ENCODE data around the gene RASA1. TPM values are rescaled to one million over a fixed set of nuclear protein-coding genes. Genes with fewer than 3 reads are reported as not detected.

The RASA1 gene
- total RNA-seq, 1 donor = 43.8 TPM

DNA sequence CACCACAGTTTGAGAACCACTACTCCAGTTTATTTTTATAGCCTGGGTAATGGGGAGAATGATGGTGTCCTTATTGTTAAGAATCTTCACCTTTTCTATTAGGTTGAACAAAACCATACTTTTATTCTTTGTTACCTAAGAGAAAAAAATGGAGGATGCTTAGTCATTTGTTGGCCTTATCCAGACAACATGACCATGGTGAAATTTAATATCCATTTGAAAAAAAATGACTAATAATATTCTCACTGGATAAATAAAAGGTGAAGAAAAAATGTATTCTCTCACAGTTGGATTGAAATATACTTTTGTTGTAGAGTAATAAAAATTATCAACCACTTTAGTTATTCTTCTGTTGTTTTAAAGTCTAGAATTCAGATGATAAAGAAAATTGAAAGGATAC, 150.8 kb downstream of the RASA1 start:
- Histone ChIP-seq H3K27me3 (ENCODE audit: insufficient read depth, low read length) (no peaks in the 10 kb centered on the region), H3K9me3 (ENCODE audit: low read depth, low read length) (no peaks in the 10 kb centered on the region), H4K20me1 (ENCODE audit: insufficient read depth, low read length) (no peaks in the 10 kb centered on the region), H3K27ac (ENCODE audit: low read depth, low read length) (no peak overlapping the region), H3K4me3 (ENCODE audit: insufficient read depth, low read length) (no peak overlapping the region), H2AFZ (ENCODE audit: low read length) (no peak overlapping the region), H3K4me2 (ENCODE audit: insufficient read depth, low read length) (no peak overlapping the region), H3K79me2 (ENCODE audit: insufficient read depth, low read length) (no peaks in the 10 kb centered on the region), H3K4me1 (ENCODE audit: insufficient read depth, low read length) (peaks cover 4% of the 10 kb centered on the region), H3K36me3 (ENCODE audit: insufficient read depth, low read length) (no peaks in the 10 kb centered on the region)
- no peak for DNase-seq (ENCODE audit: insufficient read length, low spot score, missing footprints)
- TF ChIP-seq, protein P1, sequence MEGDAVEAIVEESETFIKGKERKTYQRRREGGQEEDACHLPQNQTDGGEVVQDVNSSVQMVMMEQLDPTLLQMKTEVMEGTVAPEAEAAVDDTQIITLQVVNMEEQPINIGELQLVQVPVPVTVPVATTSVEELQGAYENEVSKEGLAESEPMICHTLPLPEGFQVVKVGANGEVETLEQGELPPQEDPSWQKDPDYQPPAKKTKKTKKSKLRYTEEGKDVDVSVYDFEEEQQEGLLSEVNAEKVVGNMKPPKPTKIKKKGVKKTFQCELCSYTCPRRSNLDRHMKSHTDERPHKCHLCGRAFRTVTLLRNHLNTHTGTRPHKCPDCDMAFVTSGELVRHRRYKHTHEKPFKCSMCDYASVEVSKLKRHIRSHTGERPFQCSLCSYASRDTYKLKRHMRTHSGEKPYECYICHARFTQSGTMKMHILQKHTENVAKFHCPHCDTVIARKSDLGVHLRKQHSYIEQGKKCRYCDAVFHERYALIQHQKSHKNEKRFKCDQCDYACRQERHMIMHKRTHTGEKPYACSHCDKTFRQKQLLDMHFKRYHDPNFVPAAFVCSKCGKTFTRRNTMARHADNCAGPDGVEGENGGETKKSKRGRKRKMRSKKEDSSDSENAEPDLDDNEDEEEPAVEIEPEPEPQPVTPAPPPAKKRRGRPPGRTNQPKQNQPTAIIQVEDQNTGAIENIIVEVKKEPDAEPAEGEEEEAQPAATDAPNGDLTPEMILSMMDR (IDR thresholded peaks at IDR 0.05; ENCODE audit: extremely low read depth, low read depth, low read length) = no peak

DNA sequence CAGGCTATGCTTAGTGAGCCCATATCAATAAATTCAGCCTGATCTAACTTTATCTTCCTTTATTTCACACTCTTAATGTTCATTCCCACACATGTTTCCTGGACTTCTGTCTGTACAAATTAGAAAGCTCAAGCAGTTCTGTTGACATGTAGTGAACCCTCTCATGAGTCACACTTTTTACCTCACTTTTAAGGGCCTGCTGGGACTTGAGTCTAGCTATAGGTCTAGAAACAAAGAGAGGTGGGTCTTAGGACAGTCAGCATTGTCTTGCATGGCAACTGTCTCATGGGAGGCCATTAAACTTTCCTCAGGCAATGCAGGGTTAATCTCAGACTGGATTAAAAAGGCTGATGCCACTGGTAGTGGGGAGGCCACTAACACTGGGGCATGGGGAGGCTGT, 153.6 kb downstream of the RASA1 start:
- H3K27me3 ChIP-seq (ENCODE audit: insufficient read depth, low read length) = no peaks in the 10 kb centered on the region
- H3K27ac ChIP-seq (ENCODE audit: low read depth, low read length) = no peak overlapping the region
- no peak for DNase-seq (ENCODE audit: insufficient read length, low spot score, missing footprints)
- H3K79me2 ChIP-seq (ENCODE audit: insufficient read depth, low read length) = no peaks in the 10 kb centered on the region
- no peak overlapping the region for H3K4me3 ChIP-seq (ENCODE audit: insufficient read depth, low read length)
- TF ChIP-seq, protein P1 (IDR thresholded peaks at IDR 0.05; ENCODE audit: extremely low read depth, low read depth, low read length) = no peak
- H3K36me3 ChIP-seq (ENCODE audit: insufficient read depth, low read length) = no peaks in the 10 kb centered on the region
- peak overlapping the region; percentile 10 for H2AFZ ChIP-seq (ENCODE audit: low read length)
- no peak overlapping the region for H3K4me2 ChIP-seq (ENCODE audit: insufficient read depth, low read length)
- H3K9me3 ChIP-seq (ENCODE audit: low read depth, low read length) = no peaks in the 10 kb centered on the region
- no peaks in the 10 kb centered on the region for H4K20me1 ChIP-seq (ENCODE audit: insufficient read depth, low read length)
- H3K4me1 ChIP-seq (ENCODE audit: insufficient read depth, low read length) = peaks cover 8% of the 10 kb centered on the region

DNA sequence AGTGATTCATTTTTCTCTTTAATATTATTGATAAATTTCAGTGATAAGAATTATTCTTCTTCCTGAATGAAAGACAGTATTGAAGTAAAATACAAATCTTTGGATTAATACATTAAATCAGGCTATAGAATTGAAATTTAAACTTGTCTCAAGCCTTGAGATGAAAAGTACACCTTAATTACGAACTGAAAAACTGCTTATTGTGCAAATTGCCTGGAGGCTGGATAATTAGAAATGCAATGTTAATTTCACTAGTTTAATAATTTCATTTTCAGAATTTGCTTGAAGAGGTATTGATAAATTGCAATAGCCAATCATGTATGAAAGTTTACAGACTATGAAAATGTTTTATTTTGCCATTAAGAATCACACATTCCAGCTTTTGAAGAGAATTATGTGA, 156.1 kb downstream of the RASA1 start:
- Histone ChIP-seq H3K79me2 (ENCODE audit: insufficient read depth, low read length) (no peaks in the 10 kb centered on the region), H3K4me3 (ENCODE audit: insufficient read depth, low read length) (no peak overlapping the region), H2AFZ (ENCODE audit: low read length) (no peak overlapping the region), H3K36me3 (ENCODE audit: insufficient read depth, low read length) (no peaks in the 10 kb centered on the region), H4K20me1 (ENCODE audit: insufficient read depth, low read length) (no peaks in the 10 kb centered on the region), H3K27ac (ENCODE audit: low read depth, low read length) (no peak overlapping the region), H3K27me3 (ENCODE audit: insufficient read depth, low read length) (no peaks in the 10 kb centered on the region), H3K4me2 (ENCODE audit: insufficient read depth, low read length) (no peak overlapping the region), H3K9me3 (ENCODE audit: low read depth, low read length) (no peaks in the 10 kb centered on the region), H3K4me1 (ENCODE audit: insufficient read depth, low read length) (peaks cover 8% of the 10 kb centered on the region)
- no peak for DNase-seq (ENCODE audit: insufficient read length, low spot score, missing footprints)
- TF ChIP-seq, protein P1 (IDR thresholded peaks at IDR 0.05; ENCODE audit: extremely low read depth, low read depth, low read length) = no peak

DNA sequence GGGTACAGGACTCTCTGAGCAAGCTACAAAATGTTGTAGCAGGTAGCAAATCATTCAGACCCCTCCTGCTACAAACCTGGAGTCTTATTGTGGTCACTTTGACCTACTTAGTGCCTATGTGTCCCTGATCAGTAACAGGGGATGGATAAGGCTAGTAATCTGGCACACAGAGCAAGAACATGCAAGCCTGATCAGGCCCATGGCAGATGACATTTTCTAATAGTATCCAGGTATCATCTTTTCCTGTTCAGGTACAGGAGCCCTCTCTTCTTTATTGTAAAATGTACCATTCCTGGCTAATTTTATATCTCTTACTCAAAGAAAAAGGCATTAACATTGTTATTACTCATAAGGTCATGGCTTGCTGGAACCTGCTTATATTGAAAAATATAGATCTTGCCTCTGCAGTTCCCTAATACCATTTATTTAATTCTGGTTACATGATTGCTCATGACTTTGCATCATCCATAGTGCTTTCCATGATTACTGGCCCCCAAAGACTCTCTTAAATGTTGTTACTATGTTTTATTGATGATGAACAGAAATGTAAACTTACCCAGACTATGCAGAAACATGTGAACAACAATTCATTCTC, 163.3 kb downstream of the RASA1 start:
- no peak overlapping the region for H3K27ac ChIP-seq (ENCODE audit: low read depth, low read length)
- no peak overlapping the region for H3K4me3 ChIP-seq (ENCODE audit: insufficient read depth, low read length)
- no peaks in the 10 kb centered on the region for H3K36me3 ChIP-seq (ENCODE audit: insufficient read depth, low read length)
- H3K79me2 ChIP-seq (ENCODE audit: insufficient read depth, low read length) = no peaks in the 10 kb centered on the region
- no peak overlapping the region for H3K4me2 ChIP-seq (ENCODE audit: insufficient read depth, low read length)
- no peaks in the 10 kb centered on the region for H3K4me1 ChIP-seq (ENCODE audit: insufficient read depth, low read length)
- TF ChIP-seq, protein P1 (IDR thresholded peaks at IDR 0.05; ENCODE audit: extremely low read depth, low read depth, low read length) = no peak
- no peak for DNase-seq (ENCODE audit: insufficient read length, low spot score, missing footprints)
- H4K20me1 ChIP-seq (ENCODE audit: insufficient read depth, low read length) = no peaks in the 10 kb centered on the region
- no peaks in the 10 kb centered on the region for H3K9me3 ChIP-seq (ENCODE audit: low read depth, low read length)
- no peaks in the 10 kb centered on the region for H3K27me3 ChIP-seq (ENCODE audit: insufficient read depth, low read length)
- H2AFZ ChIP-seq (ENCODE audit: low read length) = no peak overlapping the region
